Glomerular endothelial cell (primary cell): ENCODE results near the gene MFSD6. TPM values are rescaled to one million over a fixed set of nuclear protein-coding genes. Genes with fewer than 3 reads are reported as not detected.

ENCODE experiments used
- DNase-seq: peaks from one replicate; pipeline ENCODE4 v3.0.0-alpha.2; 2011; ENCODE audit warnings: low read depth, low spot score; ENCODE audit errors: extremely low read depth
- total RNA-seq: library from RNA; depleted of rRNA; stranded (reverse); fragments of >200 nt; gene quantifications from 2 replicates; pipeline ENCODE4 v1.2.3, GENCODE V29; 2015

MFSD6 gene
- total RNA-seq, 1 donor from 2014 or later = 12.4 TPM

GRCh38 chr2:190527214-190527613, 119.1 kb downstream of the MFSD6 start:
- DNase-seq = no peak

DNA sequence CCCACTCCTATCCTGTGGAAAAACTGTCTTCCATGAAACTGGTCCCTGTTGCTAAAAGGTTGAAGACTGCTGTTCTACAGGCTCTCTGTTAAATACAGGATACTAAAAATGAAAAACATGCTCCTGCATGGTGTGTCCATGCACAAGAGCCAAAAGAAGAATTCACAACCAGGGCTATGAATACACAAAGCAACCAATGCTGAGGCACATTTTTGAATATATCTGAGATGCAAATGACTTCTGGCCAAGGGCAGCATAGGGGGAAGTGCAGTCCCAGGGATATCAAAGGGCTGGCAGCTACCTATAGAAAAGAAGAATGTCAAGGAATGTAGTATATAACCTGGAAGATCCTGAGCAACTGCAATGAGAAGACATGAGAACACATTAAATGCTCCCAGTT, 119.8 kb downstream of the MFSD6 start:
- no peak for DNase-seq

- no peak for DNase-seq
Observed at GRCh38 chr2:190528521-190529001, 120.4 kb downstream of the MFSD6 start.

DNA sequence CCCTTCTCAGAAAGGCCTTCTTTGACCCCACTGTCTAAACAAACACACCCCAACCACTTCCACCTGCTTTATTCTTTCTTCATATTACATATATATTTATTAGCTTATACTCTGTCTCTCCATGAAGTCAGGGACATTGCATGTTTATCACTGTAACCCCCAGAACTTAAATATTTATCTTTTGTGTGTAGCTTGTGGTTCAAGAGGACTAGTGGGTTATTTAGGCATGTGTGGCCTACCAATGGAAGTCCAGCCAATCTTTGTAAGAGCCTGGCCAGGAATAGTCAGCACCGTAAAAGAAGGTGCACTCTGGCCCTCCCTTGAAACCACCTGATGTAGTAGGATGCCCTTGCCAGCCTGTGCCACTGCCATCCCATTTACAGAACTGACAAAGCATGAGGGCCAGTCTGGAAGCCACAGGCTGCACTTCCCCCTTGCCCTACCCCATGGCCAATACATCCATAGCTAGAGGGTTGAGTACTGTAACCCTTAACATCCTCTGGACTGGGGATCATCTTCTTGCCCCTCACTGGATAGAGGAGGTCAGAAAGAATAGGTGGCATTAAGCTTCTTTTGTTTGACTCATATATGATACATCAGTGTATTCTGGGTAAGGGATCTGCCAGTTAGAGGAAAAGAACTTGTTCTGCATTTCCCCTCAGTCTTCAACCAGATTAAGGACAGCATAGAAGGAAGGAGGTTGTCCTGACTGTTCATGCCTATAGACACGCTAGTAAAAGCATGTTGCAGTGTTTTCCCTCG, 121.5 kb downstream of the MFSD6 start:
- DNase-seq = no peak

DNA sequence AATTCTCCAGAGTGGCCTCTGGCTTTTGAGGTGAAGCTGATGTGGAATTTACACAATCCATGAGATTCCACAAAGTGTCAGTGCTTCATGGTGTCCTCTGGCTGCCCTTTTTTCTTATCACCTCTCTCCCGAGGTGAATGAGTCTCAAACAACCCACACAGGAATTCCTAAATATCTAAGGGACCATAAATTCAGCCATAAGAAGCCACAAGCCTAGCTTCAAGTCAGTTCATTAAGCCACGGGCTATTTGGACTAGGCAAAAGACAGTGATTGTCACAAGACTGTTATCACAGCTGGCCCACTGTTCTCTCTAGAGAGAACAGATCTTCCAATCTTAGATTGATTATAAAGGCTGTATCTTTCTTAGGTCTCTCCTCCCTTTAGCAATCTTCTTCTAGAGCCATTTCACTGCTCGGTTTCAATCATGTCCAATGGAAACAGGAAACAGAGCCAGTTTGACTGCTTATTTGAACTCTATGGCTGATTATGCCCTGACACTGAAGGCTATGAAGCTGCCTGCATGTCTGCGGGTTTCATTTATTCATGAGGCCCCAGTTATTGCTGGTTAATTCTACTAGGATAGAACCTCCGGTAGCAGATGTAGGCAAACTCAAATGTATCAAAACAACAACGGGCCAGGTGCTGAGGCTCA, 122.2 kb downstream of the MFSD6 start:
- no peak for DNase-seq

- DNase-seq = no peak
Observed at GRCh38 chr2:190532581-190532980, 124.4 kb downstream of the MFSD6 start.

DNA sequence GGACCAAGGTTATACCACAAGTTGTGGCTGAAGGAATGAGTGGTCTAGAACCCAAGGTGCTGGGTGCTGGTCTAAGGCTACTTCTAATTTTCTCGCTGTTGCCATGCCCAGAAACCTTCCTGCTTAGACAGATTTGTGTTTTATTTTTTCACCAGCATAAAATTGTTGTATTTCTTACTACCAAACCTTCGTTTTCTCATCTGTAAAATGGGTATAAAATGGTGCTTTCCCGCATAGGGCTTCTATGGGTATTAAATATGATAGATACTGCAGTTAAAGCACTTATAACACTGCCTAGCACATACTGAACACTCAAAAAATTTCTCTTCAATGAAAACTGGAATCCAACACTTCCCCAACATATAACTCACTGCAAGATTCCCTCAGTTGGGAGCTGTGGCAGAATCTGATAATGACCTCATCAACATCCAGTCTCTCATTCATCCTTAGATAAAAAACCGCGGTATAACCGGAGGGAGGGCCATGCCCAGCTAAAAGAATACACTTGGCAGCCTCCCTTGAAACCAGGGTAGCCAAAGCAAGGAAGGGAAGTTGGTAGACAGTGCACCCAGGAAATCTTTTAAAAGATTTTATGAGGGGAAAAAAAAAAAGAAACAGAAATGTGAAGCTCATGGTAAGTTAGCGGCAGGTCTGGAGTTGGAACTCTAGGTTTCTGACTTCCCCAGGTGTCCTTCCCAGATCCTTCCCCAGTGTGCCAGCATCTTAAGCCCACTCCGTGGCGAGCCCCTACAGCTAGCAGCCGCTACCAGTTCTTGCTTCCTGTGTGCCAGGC, 125.2 kb downstream of the MFSD6 start:
- DNase-seq = no peak

GRCh38 chr2:190533968-190534309, 125.8 kb downstream of the MFSD6 start:
- DNase-seq = no peak

- DNase-seq = no peak
Observed at GRCh38 chr2:190534310-190535120, 126.4 kb downstream of the MFSD6 start, which contains the start of gene NEMP2. TSS of gene NEMP2 (minus strand) at chr2:190534722. CDS start at chr2:190534655, 67 bp downstream.

GRCh38 chr2:190535121-190535439, 126.9 kb downstream of the MFSD6 start:
- no peak for DNase-seq

- no peak for DNase-seq
Observed at GRCh38 chr2:190535586-190535985, 127.4 kb downstream of the MFSD6 start.

DNA sequence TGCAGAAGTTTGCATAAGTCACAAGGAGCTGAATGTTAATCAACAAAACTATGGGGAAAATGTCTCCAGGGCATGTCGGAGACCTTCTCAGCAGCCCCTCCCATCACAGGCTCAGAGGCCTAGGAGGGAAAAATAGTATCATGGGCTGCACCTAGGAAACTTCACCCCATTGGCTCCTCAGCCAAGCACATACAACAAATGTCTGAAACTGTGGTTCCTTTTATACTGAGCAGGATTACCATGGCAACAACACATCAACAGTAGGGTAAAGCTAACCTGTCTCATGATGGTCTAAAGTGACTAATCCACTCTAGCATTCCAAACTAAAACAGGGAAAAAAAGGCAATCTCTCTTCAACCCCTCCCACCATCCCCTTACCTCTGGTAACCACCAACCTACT, 129.6 kb downstream of the MFSD6 start:
- DNase-seq = no peak

DNA sequence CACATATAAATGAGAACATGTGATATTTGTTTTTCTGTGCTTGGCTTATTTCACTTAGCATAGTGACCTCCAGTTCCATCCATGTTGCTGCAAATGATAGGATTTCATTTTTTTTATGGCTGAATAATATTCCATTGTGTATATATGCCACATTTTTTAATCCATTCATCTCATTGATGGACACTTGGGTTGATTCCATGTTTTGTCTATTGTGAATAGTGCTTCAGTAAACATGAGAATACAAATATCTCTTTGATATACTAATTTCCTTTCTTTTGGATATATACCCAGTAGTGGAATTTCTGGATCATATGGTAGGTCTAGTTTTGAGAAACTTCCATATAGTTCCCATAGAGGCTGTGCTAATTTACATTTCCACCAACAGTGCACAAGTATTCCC, 130.0 kb downstream of the MFSD6 start:
- DNase-seq = no peak

DNA sequence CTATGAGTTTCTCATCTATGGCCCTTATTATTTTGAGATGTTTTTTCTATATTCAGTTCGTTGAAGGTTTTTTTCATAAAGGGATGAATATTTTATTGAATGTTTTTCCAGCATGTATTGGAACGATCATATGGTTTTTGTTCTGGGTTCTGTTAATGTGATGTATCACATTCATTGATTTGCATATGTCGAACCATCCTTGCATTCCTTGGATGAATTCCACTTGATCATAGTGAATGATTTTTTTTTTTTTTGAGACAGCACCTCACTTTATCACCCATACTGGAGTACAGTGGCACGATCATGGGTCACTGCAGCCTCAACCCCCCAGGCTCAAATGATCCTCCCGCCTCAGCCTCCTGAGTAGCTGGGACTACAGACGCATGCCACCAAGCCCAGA, 131.9 kb downstream of the MFSD6 start:
- DNase-seq = no peak

DNA sequence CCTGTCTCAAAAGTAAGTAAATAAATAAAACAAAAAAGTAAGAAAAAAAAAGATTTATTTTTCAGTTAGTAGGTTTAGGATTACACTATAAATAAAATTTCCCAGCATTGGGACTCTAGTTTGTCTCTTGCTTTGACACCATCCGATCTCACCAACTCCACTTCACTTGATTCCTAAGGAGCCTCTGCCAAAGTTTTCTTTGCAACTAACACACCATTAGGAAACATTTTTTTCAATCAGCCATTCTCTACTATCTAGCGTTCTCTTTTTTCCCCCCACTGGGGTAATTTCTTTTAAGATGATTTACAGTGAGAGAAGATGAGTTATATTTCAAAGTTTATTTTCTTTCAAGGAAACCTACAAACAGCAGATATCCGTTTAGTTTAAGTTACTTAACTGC, 136.9 kb downstream of the MFSD6 start:
- no peak for DNase-seq

GRCh38 chr2:190545555-190546385, 137.6 kb downstream of the MFSD6 start:
- DNase-seq = no peak

GRCh38 chr2:190546734-190547133, 138.6 kb downstream of the MFSD6 start:
- DNase-seq = no peak

DNA sequence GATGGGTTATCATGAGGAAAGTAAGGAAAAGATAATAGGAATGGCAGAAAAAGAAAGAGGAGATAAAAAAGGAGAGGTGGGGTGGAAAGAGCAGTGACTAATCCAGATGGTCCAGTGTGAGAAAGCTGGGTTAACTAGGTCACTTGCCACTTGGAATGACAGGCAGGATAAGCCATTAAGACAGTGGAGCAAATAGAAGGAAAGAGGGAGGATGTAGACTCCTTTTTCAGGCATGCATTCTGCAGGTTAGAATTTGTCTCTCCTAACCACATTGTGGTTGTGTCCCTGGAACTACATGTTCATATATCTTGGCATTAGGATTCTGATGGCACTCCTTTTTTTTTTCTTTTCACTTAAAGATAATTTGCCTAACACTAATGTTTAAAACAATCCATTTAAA, 139.7 kb downstream of the MFSD6 start:
- no peak for DNase-seq

DNA sequence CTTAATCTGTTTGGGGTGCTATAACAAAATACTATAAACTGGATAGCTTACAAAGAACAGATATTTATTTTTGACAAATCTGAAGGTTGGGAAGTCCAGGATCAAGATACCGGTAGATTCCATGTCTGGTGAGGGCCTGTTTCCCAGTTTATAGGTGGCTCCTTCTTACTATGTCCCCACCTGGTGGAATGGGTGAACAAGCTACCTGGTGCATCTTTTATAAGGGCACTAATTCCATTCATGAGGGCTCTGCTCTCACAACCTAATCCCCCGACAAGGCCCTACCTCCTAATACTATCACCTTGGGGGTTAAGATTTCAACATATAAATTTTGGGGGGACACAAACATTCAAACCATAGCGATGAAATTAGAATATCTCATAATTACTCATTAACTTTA, 142.0 kb downstream of the MFSD6 start:
- no peak for DNase-seq
